ENCODE results near the gene GARIN5A. TPM values are rescaled to one million over a fixed set of nuclear protein-coding genes. Genes with fewer than 3 reads are reported as not detected.
A peak's percentile ranks its signal among the peaks of the same experiment; 100 is the strongest.

The GARIN5A gene
- polyA plus RNA-seq, 4 donors: 0.89 to 3.4 (median 2.1) TPM; not detected in 1

DNA sequence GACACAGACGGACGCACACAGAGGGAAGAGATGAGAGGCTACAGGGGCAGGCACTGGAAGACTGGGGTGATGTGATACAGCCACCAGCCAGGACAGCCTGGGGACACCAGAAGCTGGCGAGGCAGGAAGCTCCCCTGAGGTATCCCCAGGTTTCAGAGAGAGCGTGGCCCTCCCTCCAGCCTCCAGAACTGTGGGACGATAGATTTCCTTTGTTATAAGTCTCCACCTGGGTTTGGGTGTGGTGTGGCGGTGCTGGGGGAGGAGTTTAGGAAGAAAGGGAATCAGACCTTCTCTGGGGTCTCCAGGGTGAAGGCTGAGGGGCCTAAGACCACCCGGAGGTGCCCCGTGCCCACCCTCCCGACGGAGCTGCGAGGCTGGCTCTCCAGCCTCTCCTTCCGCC, 39.8 kb upstream of the GARIN5A start:
- DNase-seq (no peak), FAIRE-seq (no peak)
- H3K4me1 ChIP-seq (ENCODE audit: control insufficient read depth in 3 of 3, insufficient read depth in 2 of 3, low read depth in 1 of 3, low read length in 2 of 3): peaks cover 0 to 5% (median 0%) of the 10 kb centered on the region in 3 donors
- peaks cover 0 to 3% (median 0%) of the 10 kb centered on the region in 3 donors for H3K36me3 ChIP-seq (ENCODE audit: control insufficient read depth in 3 of 3, insufficient read depth in 2 of 3, low read depth in 1 of 3, low read length in 3 of 3)
- no peak overlapping the region for H3K27ac ChIP-seq (ENCODE audit: low read depth in 1 of 3, low read length in 2 of 3)
- no peak overlapping the region for H3K4me3 ChIP-seq (ENCODE audit: low read depth in 1 of 3, low read length in 3 of 3)
- H3K9me3 ChIP-seq (ENCODE audit: control insufficient read depth in 2 of 2, insufficient read depth in 1 of 2, low read depth in 1 of 2, low read length in 1 of 2): no peaks in the 10 kb centered on the region
- WGBS, 3 donors: 42 to 54% (median 45%) methylated on average over 10 to 12 of the region's 12 CpGs
- H3K27me3 ChIP-seq (ENCODE audit: control insufficient read depth in 3 of 3, insufficient read depth in 3 of 3, low read length in 3 of 3): peaks cover 0 to 4% (median 0%) of the 10 kb centered on the region in 3 donors

DNA sequence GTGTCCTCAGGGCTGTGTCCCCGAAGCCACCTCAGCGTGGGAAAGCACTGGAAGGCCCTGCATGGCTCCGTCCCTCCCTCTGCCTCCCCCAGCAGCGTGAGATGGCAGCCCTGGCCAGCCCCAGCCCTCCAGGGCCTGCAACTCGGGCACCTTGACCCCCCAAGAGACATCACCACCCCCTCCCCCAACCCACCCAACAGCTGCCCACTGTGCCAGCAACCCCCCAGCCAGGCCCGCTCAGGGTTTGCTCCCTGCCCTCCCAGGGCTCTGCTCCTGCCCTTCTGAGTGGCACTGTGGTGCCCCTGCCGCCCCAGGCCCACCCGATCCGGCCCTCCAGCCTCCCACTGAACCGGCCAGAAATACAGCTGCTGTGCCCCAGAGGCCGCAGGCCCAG, 38.5 kb upstream of the GARIN5A start:
- no peak overlapping the region for H3K4me3 ChIP-seq (ENCODE audit: low read depth in 1 of 3, low read length in 3 of 3)
- peaks cover 0 to 4% (median 0%) of the 10 kb centered on the region in 3 donors for H3K27me3 ChIP-seq (ENCODE audit: control insufficient read depth in 3 of 3, insufficient read depth in 3 of 3, low read length in 3 of 3)
- FAIRE-seq: no peak
- 63 to 78% (median 69%) methylated on average over 9 to 11 of the region's 11 CpGs for WGBS, 3 donors
- no peak overlapping the region for H3K27ac ChIP-seq (ENCODE audit: low read depth in 1 of 3, low read length in 2 of 3)
- no peak for DNase-seq
- no peaks in the 10 kb centered on the region for H3K9me3 ChIP-seq (ENCODE audit: control insufficient read depth in 2 of 2, insufficient read depth in 1 of 2, low read depth in 1 of 2, low read length in 1 of 2)
- H3K4me1 ChIP-seq (ENCODE audit: control insufficient read depth in 3 of 3, insufficient read depth in 2 of 3, low read depth in 1 of 3, low read length in 2 of 3): peaks cover 0 to 11% (median 1%) of the 10 kb centered on the region in 3 donors
- peaks cover 0 to 3% (median 0%) of the 10 kb centered on the region in 3 donors for H3K36me3 ChIP-seq (ENCODE audit: control insufficient read depth in 3 of 3, insufficient read depth in 2 of 3, low read depth in 1 of 3, low read length in 3 of 3)

GRCh38 chr19:50514346-50515167, 37.9 kb upstream of the GARIN5A start:
- peaks cover 1 to 13% (median 2%) of the 10 kb centered on the region in 3 donors for H3K4me1 ChIP-seq (ENCODE audit: control insufficient read depth in 3 of 3, insufficient read depth in 2 of 3, low read depth in 1 of 3, low read length in 2 of 3)
- H3K27me3 ChIP-seq (ENCODE audit: control insufficient read depth in 3 of 3, insufficient read depth in 3 of 3, low read length in 3 of 3): peaks cover 0 to 4% (median 0%) of the 10 kb centered on the region in 3 donors
- DNase-seq (no peak), FAIRE-seq (no peak)
- 31 to 58% (median 36%) methylated on average over 34 to 38 of the region's 38 CpGs for WGBS, 3 donors
- peaks cover 0 to 3% (median 0%) of the 10 kb centered on the region in 3 donors for H3K36me3 ChIP-seq (ENCODE audit: control insufficient read depth in 3 of 3, insufficient read depth in 2 of 3, low read depth in 1 of 3, low read length in 3 of 3)
- no peak overlapping the region for H3K4me3 ChIP-seq (ENCODE audit: low read depth in 1 of 3, low read length in 3 of 3)
- H3K27ac ChIP-seq (ENCODE audit: low read depth in 1 of 3, low read length in 2 of 3): no peak overlapping the region
- H3K9me3 ChIP-seq (ENCODE audit: control insufficient read depth in 2 of 2, insufficient read depth in 1 of 2, low read depth in 1 of 2, low read length in 1 of 2): no peaks in the 10 kb centered on the region

- peaks cover 1 to 13% (median 2%) of the 10 kb centered on the region in 3 donors for H3K4me1 ChIP-seq (ENCODE audit: control insufficient read depth in 3 of 3, insufficient read depth in 2 of 3, low read depth in 1 of 3, low read length in 2 of 3)
- H3K9me3 ChIP-seq (ENCODE audit: control insufficient read depth in 2 of 2, insufficient read depth in 1 of 2, low read depth in 1 of 2, low read length in 1 of 2): no peaks in the 10 kb centered on the region
- FAIRE-seq (no peak), DNase-seq (no peak)
- H3K27me3 ChIP-seq (ENCODE audit: control insufficient read depth in 3 of 3, insufficient read depth in 3 of 3, low read length in 3 of 3): peaks cover 0 to 4% (median 0%) of the 10 kb centered on the region in 3 donors
- WGBS, 3 donors: 25 to 53% (median 40%) methylated on average over 14 to 22 of the region's 22 CpGs
- peak within 1 kb of the TSS in 1 of 3 donors; percentile 14 for H3K4me3 ChIP-seq (ENCODE audit: low read depth in 1 of 3, low read length in 3 of 3)
- H3K27ac ChIP-seq (ENCODE audit: low read depth in 1 of 3, low read length in 2 of 3): no peak within 1 kb of the TSS
- peaks cover 0 to 3% (median 0%) of the 10 kb centered on the region in 3 donors for H3K36me3 ChIP-seq (ENCODE audit: control insufficient read depth in 3 of 3, insufficient read depth in 2 of 3, low read depth in 1 of 3, low read length in 3 of 3)
These were observed 37.2 kb upstream of the GARIN5A start, which contains the start of gene ASPDH for GRCh38 chr19:50513746-50514345. Gene ASPDH, minus strand, starts transcription at chr19:50513913. Its CDS starts 90 bp downstream, at chr19:50513823.

- Histone ChIP-seq H3K4me1 (ENCODE audit: control insufficient read depth in 3 of 3, insufficient read depth in 2 of 3, low read depth in 1 of 3, low read length in 2 of 3) (peaks cover 1 to 13% (median 2%) of the 10 kb centered on the region in 3 donors), H3K9me3 (ENCODE audit: control insufficient read depth in 2 of 2, insufficient read depth in 1 of 2, low read depth in 1 of 2, low read length in 1 of 2) (no peaks in the 10 kb centered on the region), H3K4me3 (ENCODE audit: low read depth in 1 of 3, low read length in 3 of 3) (peak overlapping the region in 1 of 3 donors; percentile 14), H3K36me3 (ENCODE audit: control insufficient read depth in 3 of 3, insufficient read depth in 2 of 3, low read depth in 1 of 3, low read length in 3 of 3) (no peaks in the 10 kb centered on the region), H3K27me3 (ENCODE audit: control insufficient read depth in 3 of 3, insufficient read depth in 3 of 3, low read length in 3 of 3) (peaks cover 0 to 4% (median 0%) of the 10 kb centered on the region in 3 donors), H3K27ac (ENCODE audit: low read depth in 1 of 3, low read length in 2 of 3) (no peak overlapping the region)
- no peak for DNase-seq
- whole genome bisulfite sequencing, 3 donors: 42 to 67% (median 46%) methylated on average over 12 of the region's 12 CpGs
- no peak for FAIRE-seq
These were observed 36.5 kb upstream of the GARIN5A start for GRCh38 chr19:50512999-50513745.

DNA sequence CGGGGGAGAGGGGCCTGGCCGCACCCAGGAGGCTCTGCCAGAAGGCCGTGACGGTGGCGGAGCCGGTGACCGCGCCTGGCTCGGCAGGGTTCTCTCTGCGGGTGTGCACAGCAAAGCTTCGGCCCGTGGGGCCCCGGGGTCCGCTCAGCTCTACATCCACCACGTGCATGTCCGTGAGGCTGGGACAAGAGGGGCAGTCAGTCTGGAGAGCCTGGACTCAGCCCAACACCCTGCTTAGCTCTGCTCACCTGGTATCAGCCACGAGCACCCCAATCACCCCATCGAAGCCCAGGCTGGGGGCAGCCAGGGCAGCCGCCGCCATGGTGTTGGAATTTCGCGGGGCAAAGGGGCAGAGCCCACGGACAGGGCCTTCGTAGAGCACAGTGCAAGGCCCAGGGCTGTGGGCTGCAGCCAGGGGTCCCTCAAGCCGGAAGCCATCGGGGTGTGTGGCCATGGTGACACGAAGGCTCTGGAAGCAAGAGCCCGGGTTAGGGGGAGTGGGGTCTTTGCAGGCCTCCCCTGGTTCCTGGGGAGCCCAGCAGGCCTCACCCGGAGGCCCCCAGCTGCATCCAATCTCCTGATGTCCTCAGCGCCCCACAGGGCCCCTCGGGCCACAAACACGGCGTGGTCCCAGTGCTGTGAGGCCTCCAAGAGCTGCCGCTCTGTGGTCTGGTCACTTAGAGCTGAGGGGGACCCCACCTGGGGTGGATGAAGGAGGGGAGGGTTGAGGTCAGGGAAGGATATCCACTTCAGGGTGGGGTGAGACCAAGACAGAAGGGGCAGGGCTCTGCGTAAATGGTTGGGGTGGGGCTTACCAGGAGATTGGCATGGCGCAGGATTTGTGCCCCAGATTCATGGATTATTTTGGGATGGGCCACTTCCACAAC, 35.7 kb upstream of the GARIN5A start:
- Histone ChIP-seq H3K27me3 (ENCODE audit: control insufficient read depth in 3 of 3, insufficient read depth in 3 of 3, low read length in 3 of 3) (peaks cover 0 to 4% (median 0%) of the 10 kb centered on the region in 3 donors), H3K4me3 (ENCODE audit: low read depth in 1 of 3, low read length in 3 of 3) (peak overlapping the region in 1 of 3 donors; percentile 58), H3K27ac (ENCODE audit: low read depth in 1 of 3, low read length in 2 of 3) (no peak overlapping the region), H3K36me3 (ENCODE audit: control insufficient read depth in 3 of 3, insufficient read depth in 2 of 3, low read depth in 1 of 3, low read length in 3 of 3) (no peaks in the 10 kb centered on the region), H3K4me1 (ENCODE audit: control insufficient read depth in 3 of 3, insufficient read depth in 2 of 3, low read depth in 1 of 3, low read length in 2 of 3) (peaks cover 1 to 13% (median 2%) of the 10 kb centered on the region in 3 donors), H3K9me3 (ENCODE audit: control insufficient read depth in 2 of 2, insufficient read depth in 1 of 2, low read depth in 1 of 2, low read length in 1 of 2) (no peaks in the 10 kb centered on the region)
- FAIRE-seq (no peak), DNase-seq (no peak)
- 80 to 88% (median 84%) methylated on average over 30 to 36 of the region's 36 CpGs for WGBS, 3 donors

- peak within 1 kb of the TSS; percentile 58 to 82 (median 60) for H3K4me3 ChIP-seq (ENCODE audit: low read depth in 1 of 3, low read length in 3 of 3)
- no peaks in the 10 kb centered on the region for H3K27me3 ChIP-seq (ENCODE audit: control insufficient read depth in 3 of 3, insufficient read depth in 3 of 3, low read length in 3 of 3)
- FAIRE-seq (no peak), DNase-seq (peak; percentile 99)
- peaks cover 0 to 1% (median 0%) of the 10 kb centered on the region in 3 donors for H3K36me3 ChIP-seq (ENCODE audit: control insufficient read depth in 3 of 3, insufficient read depth in 2 of 3, low read depth in 1 of 3, low read length in 3 of 3)
- peaks cover 1 to 13% (median 2%) of the 10 kb centered on the region in 3 donors for H3K4me1 ChIP-seq (ENCODE audit: control insufficient read depth in 3 of 3, insufficient read depth in 2 of 3, low read depth in 1 of 3, low read length in 2 of 3)
- no peaks in the 10 kb centered on the region for H3K9me3 ChIP-seq (ENCODE audit: control insufficient read depth in 2 of 2, insufficient read depth in 1 of 2, low read depth in 1 of 2, low read length in 1 of 2)
- WGBS, 3 donors: 1% methylated on average over 69 of the region's 69 CpGs
- peak within 1 kb of the TSS; percentile 69 to 86 (median 70) for H3K27ac ChIP-seq (ENCODE audit: low read depth in 1 of 3, low read length in 2 of 3)
These were observed 34.6 kb upstream of the GARIN5A start, which contains the start of gene JOSD2 for GRCh38 chr19:50511069-50511822. Gene JOSD2, minus strand, starts transcription at chr19:50511191. Its CDS starts 760 bp downstream, at chr19:50510431.
